Erythroblast (primary cell): ENCODE measurements around the gene MICAL2.

Source experiments
- DNase-seq, 2 experiments: peaks; one replicate each; lab custom pipeline; 2025; lab: John Stamatoyannopoulos, UW
- GATA1 ChIP-seq: IDR thresholded peaks from 2 replicates; pipeline ENCODE4 v1.6.1; 2011; ENCODE audit warnings: low read depth, mild to moderate bottlenecking, control low read depth, low read length, moderate library complexity
- POLR2A ChIP-seq: IDR thresholded peaks from 2 replicates; pipeline ENCODE4 v1.6.1; 2011; ENCODE audit warnings: mild to moderate bottlenecking, low read length

MICAL2 gene

DNA sequence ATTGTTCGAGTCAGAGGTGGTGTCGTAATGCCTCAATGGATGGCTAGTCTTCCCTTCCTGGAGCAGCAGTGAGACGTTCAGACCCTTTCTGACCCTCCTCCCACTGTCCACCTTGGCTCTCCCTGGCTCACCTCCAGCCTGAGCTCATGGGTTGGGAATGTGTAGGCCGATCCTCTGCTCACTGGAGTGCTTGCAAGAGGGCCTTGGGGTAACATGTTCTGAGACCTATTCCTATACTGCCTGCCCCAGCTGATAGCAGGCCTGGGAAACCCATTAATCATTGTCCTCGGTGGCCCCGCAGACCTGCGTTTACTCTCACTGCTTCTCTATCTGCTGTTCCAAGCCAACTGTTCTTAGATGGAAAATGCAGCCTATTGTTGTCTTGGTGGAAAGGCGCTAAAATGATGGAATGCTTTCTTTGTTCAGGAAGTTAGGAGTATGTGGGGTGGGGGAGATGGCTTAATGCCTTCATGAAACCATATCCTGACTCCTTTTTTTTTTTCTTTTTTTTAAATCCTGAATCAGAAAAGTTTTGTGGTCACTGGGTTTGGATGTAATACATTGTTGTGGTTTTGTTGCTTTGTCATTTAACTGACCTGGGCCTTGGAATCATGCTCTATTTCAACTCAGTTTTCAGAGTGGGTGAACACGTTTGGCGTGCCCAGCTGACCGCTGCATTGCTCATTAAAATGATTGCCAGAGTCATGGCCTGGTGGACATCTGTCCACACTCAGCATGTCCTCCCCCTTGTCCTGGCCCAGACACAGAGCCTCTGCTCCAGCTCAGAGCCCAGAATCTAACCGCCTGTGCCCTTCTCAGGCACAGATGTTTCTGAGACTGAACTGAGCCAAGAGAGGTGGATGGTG lies 72.5 kb downstream of the MICAL2 start:
- TF ChIP-seq GATA1 (no peak), POLR2A (no peak)
- DNase-seq = peak; percentile 33 to 40

GRCh38 chr11:12183827-12184620 lies 73.6 kb downstream of the MICAL2 start:
- TF ChIP-seq GATA1 (no peak), POLR2A (no peak)
- DNase-seq = no peak

- TF ChIP-seq GATA1 = no peak
- TF ChIP-seq POLR2A = no peak
- no peak for DNase-seq
These were observed 74.3 kb downstream of the MICAL2 start for GRCh38 chr11:12184699-12185098.

DNA sequence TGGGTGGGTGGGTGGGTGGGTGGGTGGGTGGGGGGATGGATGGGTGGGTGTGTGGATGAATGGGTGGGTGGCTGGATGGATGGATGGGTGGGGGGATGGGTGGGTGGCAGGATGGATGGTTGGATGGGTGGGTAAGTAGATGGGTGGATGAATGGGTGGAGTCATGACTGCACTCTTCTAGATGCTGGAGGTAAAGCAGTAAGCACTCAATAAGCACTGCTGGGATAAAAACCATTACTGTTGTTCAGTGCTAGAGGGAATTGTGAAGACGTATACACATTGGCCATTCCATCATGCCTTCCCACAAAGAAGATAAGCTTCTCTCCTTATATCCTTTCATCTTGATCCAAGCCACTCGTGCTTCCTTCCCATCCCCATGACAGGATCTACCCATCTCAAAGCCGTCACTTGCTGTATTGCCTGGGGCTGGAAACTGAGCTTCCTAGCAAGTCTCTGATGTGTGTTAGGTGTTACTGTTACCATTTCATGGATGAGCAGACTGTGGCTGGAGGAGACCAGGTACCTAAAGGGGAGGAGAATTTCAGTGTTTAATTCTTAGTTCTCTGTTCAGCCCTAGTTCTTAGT lies 74.8 kb downstream of the MICAL2 start:
- TF ChIP-seq GATA1 (no peak), POLR2A (no peak)
- DNase-seq = no peak

GRCh38 chr11:12185914-12186313 lies 75.5 kb downstream of the MICAL2 start:
- no peak for DNase-seq

DNA sequence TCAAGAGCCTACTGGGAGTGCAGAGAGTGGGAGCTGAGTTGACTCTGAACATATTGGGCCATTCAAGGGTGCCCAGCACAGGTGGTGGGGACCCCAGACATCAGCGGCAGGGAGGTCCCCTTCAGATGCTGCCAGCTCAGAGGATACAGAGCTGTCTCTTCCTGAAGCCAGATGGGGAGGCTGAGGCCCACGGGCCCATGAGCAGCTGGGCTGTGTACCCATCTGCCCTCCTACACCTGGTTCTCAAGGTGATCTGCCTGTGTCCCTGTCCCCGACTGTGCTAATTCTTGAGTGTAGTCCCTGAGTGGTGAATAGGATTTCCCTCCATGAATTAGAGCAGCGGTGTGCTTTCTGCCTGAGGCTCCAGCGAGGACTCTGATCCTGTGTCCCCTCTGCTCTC lies 76.3 kb downstream of the MICAL2 start:
- DNase-seq = no peak
- TF ChIP-seq POLR2A (no peak), GATA1 (no peak)

More at GRCh38 chr11:12185914-12186313, 75.5 kb downstream of the MICAL2 start:
- TF ChIP-seq POLR2A = no peak
- TF ChIP-seq GATA1 = no peak

GRCh38 chr11:12187399-12187798 lies 77.0 kb downstream of the MICAL2 start:
- no peak for TF ChIP-seq GATA1
- no peak for TF ChIP-seq POLR2A
- no peak for DNase-seq

DNA sequence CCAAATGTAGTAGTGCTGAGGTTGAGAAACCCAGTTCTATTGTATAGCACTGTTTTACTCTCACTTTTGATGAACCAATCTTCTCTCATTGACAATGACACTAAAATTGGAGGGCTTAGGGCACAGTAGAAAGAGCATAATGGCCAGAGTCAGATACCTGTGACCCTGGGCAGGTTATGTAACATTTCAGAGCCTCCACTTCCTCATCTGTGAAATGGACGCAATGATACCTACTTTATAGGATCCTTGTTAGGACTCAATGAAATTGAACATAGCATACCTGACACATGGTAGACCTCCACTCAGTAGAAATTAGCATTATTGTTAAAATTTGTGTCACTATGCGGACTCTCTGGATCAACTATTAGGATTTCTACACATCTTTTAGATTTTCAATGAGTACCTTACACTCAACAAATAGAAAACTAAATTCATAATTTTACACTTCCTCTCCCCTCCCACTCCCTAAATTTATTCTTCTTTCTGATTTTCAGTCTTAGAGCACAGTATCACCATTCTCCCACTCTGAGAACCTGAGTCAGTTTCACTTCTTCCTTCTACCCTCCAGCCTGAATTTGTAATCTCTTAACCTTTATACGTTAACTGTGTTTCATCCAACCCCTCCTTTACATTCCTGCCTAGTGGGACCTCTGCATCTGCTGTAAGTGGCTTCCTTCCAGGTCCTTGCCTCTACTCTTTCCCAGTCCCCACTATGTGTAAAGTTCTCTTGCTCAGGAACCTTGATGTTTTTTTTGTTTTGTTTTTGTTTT lies 78.3 kb downstream of the MICAL2 start:
- no peak for DNase-seq
- no peak for TF ChIP-seq GATA1
- no peak for TF ChIP-seq POLR2A

DNA sequence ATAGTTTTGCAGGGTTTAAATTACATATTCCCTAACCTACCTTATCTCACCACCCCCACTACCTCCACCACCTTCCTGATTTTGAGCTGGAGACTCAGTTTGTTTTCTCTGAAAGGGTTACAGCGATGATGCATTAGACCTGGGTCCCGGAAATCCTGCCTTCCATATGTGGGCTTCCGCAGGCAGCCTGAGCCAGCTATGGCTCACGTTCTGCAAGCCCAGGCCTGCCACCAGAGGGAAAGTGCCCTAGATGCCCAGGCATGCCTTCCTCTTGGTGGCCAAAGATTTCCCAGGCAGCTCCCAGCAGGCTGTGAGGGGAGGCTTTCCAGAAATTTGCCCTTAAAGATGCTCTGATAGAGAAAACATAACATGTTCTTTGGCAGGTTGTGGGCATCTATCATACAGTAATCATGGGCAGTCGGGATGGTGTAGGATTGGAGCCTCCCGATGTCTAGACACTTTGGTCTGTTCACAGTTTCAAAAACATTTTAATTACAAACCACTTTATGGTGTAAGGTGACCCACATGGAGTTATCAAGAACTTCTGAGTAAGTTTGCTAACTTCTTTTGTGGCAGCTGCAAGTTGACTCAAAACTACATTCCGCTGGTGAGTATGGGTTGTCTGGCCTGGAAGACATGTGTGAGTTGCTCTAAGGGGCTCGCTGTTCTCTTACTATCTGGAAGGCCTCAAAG lies 79.3 kb downstream of the MICAL2 start:
- TF ChIP-seq GATA1 = no peak
- TF ChIP-seq POLR2A = no peak
- no peak for DNase-seq

DNA sequence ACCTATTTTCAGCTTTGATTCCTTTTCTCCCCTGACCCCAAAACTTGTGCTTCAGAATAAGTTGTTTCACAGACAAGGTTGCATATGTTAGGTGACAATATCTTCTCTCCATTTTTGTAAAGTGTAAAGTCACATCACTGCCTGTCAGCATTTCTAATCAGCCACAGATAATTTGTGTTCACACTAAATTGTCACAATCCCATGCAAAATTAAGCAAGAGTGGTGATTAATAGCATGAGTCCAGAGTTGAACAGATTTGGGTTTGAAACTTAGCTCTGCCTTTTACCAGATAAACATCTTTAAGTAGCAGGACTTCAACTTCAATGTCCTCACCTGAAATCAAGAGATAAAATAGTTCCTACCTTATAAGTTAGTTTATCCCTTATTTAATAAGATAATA lies 80.1 kb downstream of the MICAL2 start:
- TF ChIP-seq GATA1 = no peak
- no peak for TF ChIP-seq POLR2A
- DNase-seq = no peak

DNA sequence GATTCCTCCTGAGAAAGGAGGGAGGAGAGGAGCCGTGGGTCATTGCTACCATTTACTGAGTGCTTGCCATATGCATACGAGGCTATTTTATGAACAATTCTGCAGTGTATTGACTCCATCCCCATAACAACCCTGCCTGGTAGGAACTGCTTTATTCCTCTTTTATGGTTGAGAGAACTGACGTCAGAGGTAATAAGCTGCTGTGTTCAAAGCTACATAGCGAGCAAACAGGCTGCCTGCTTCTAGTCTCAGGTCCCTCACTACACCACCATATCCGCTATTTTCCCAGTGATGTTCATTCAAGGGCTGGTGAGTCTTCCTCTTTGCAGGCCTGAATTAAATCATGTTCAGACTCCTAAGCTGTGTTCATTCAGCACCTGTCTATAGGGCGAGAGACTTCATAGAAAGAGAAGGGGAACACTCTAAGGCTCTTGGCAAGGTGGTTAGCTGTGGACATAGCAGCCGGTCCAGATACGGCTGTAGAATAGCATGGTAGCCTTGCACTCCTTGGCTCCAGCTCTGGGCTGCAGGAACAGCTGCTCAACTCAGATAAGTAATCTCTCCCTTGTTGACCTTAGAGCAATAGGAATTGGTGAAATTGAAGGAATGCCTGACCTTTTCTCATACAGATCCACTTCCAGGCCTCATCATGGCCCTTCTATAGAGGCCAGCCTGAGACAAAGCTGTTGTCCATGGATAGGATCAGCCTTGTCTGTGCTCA lies 82.6 kb downstream of the MICAL2 start:
- DNase-seq = peak; percentile 81 to 88
- TF ChIP-seq GATA1 (no peak), POLR2A (no peak)
